ENCODE data around the gene ARID1B. TPM values are rescaled to one million over a fixed set of nuclear protein-coding genes. Genes with fewer than 3 reads are reported as not detected.
A peak's percentile ranks its signal among the peaks of the same experiment; 100 is the strongest.

ARID1B gene
- total and polyA plus RNA-seq, 11 donors: 15.3 to 76.1 (median 40.7) TPM

- peaks cover 0 to 34% (median 21%) of the 10 kb centered on the region in 9 donors for H3K36me3 ChIP-seq
- 96 to 98% (median 97%) methylated on average over 6 of the region's 6 CpGs for WGBS, 4 donors
Measured at GRCh38 chr6:157086632-157087031, 309.5 kb downstream of the ARID1B start.

DNA sequence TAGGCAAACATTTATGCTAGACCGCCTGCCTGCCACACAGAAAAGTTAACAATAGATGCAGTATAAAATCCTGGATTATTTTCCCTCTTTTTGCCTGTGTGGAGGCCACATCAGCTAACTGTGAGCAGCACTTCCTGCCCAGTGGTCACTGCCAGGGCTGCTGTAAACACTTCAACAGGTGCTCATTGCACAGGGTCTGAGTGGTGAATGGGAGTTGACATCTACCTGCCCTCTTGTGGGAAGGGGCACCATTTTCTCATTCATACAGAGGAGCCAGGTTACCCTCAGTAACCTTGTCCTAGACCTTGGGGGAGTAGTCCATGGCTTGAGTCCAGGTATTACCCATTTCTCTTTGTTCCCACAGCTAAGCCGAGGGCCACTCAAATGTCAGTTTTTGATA, 310.8 kb downstream of the ARID1B start:
- TF ChIP-seq CTCF (IDR thresholded peaks at IDR 0.05) (no peak), POLR2A (IDR thresholded peaks at IDR 0.05) (no peak)
- intact Hi-C loops (cut with DNase I): loop anchor here in 1 of 10 donors (5.0 kb wide), 1 partner anchor 41 kb away; no protein-coding TSS in a partner anchor
- 44 to 56% (median 54%) methylated on average over 2 of the region's 2 CpGs for WGBS, 4 donors
- no peaks in the 10 kb centered on the region for H3K27me3 ChIP-seq
- H3K4me1 ChIP-seq: peaks cover 0 to 47% (median 28%) of the 10 kb centered on the region in 12 donors
- H3K27ac ChIP-seq: no peak overlapping the region
- ATAC-seq: peak; percentile 25 to 41 (median 36)
- no peaks in the 10 kb centered on the region for H3K9me3 ChIP-seq
- no peak overlapping the region for H3K4me3 ChIP-seq
- no peak for DNase-seq
- H3K36me3 ChIP-seq: peaks cover 0 to 34% (median 21%) of the 10 kb centered on the region in 9 donors

More at GRCh38 chr6:157086632-157087031, 309.5 kb downstream of the ARID1B start:
- ATAC-seq (no peak), DNase-seq (no peak)
- intact Hi-C loops (cut with DNase I): loop anchor here in 1 of 10 donors (5.0 kb wide), 1 partner anchor 39 kb away; no protein-coding TSS in a partner anchor
- Histone ChIP-seq H3K27ac (no peak overlapping the region), H3K27me3 (no peaks in the 10 kb centered on the region), H3K9me3 (no peaks in the 10 kb centered on the region), H3K4me1 (peaks cover 0 to 36% (median 20%) of the 10 kb centered on the region in 12 donors), H3K4me3 (no peak overlapping the region)
- no peak for TF ChIP-seq CTCF (IDR thresholded peaks at IDR 0.05)
- no peak for TF ChIP-seq POLR2A (IDR thresholded peaks at IDR 0.05)

GRCh38 chr6:157088841-157089240, 311.7 kb downstream of the ARID1B start:
- Histone ChIP-seq H3K27me3 (no peaks in the 10 kb centered on the region), H3K27ac (no peak overlapping the region), H3K4me1 (peaks cover 0 to 52% (median 28%) of the 10 kb centered on the region in 12 donors), H3K36me3 (peaks cover 0 to 34% (median 21%) of the 10 kb centered on the region in 9 donors), H3K4me3 (no peak overlapping the region), H3K9me3 (no peaks in the 10 kb centered on the region)
- WGBS, 4 donors: 69 to 72% (median 69%) methylated on average over 3 of the region's 3 CpGs
- ATAC-seq (no peak), DNase-seq (no peak)
- TF ChIP-seq POLR2A (IDR thresholded peaks at IDR 0.05) (no peak), CTCF (IDR thresholded peaks at IDR 0.05) (no peak)
- intact Hi-C loops (cut with DNase I): loop anchor here in 1 of 10 donors (5.0 kb wide), 1 partner anchor 42 kb away; no protein-coding TSS in a partner anchor

DNA sequence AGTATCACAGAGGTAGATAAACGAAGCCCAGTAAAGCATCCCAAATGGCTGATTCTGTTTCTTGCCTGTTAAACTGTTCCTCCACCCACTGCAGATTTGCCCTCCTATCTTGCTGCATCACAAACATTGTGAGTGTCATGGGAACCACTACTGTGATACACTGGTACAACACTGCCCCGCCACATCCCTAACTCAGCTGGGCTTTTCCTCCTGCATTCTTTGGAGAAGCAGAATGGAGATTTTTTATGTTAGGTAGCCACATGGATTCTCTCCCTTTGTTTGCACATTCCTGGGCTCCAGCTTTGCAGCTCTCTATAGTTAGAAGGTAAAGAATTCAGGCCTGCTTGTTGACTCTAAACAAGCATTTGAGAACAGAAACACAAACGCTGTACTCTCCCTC, 312.1 kb downstream of the ARID1B start:
- Histone ChIP-seq H3K36me3 (peaks cover 0 to 34% (median 21%) of the 10 kb centered on the region in 9 donors), H3K4me3 (no peak overlapping the region), H3K27me3 (no peaks in the 10 kb centered on the region), H3K27ac (no peak overlapping the region), H3K9me3 (no peaks in the 10 kb centered on the region), H3K4me1 (peaks cover 0 to 56% (median 29%) of the 10 kb centered on the region in 12 donors)
- intact Hi-C loops (cut with DNase I): loop anchor here in 1 of 10 donors (5.0 kb wide), 1 partner anchor 42 kb away; no protein-coding TSS in a partner anchor
- no peak for TF ChIP-seq POLR2A (IDR thresholded peaks at IDR 0.05)
- TF ChIP-seq CTCF (IDR thresholded peaks at IDR 0.05): no peak
- no peak for DNase-seq
- 61 to 67% (median 63%) methylated on average over 3 of the region's 3 CpGs for WGBS, 4 donors
- no peak for ATAC-seq
